Inflammatory macrophage (primary cell): Measurements from ENCODE around the gene TREH.
"Not testable (repeated sequence)": the region's sequence is repeated elsewhere in the genome, so short reads cannot be mapped to it uniquely, and the experiment has no call there.

ENCODE experiments used
- DNase-seq, 2 donors: peaks; one replicate each; pipeline ENCODE4 v3.0.0-alpha.2; 2020 to 2022

Gene TREH

GRCh38 chr11:118628432-118628831 lies 51.0 kb downstream of the TREH start:
- DNase-seq = no peak

GRCh38 chr11:118628031-118628430 lies 51.4 kb downstream of the TREH start:
- DNase-seq = no peak

GRCh38 chr11:118627566-118627965 lies 51.9 kb downstream of the TREH start:
- DNase-seq = no peak

GRCh38 chr11:118625976-118626375 lies 53.5 kb downstream of the TREH start:
- DNase-seq = no peak

- DNase-seq = no peak
Observed at GRCh38 chr11:118625036-118625690, 54.3 kb downstream of the TREH start.

GRCh38 chr11:118623269-118623655 lies 56.2 kb downstream of the TREH start:
- DNase-seq = no peak

- peak in 1 of 2 donors; percentile 42 for DNase-seq
Observed at GRCh38 chr11:118622376-118623268, 56.8 kb downstream of the TREH start.

- DNase-seq = no peak
Observed at GRCh38 chr11:118621784-118622375, 57.6 kb downstream of the TREH start.

- peak; percentile 43 to 54 for DNase-seq
Observed at GRCh38 chr11:118621071-118621783, 58.2 kb downstream of the TREH start.

- DNase-seq = peak in 1 of 2 donors; percentile 22
Observed at GRCh38 chr11:118620529-118621070, 58.9 kb downstream of the TREH start.

- peak; percentile 79 to 85 for DNase-seq
Observed at GRCh38 chr11:118619444-118620197, 59.8 kb downstream of the TREH start.

- DNase-seq = no peak
Observed at GRCh38 chr11:118618991-118619375, 60.5 kb downstream of the TREH start.

- DNase-seq = no peak
Observed at GRCh38 chr11:118618115-118618990, 61.1 kb downstream of the TREH start.

- no peak for DNase-seq
Observed at GRCh38 chr11:118615976-118616371, 63.5 kb downstream of the TREH start.

GRCh38 chr11:118615282-118615975 lies 64.0 kb downstream of the TREH start:
- DNase-seq = no peak

- DNase-seq = no peak
Observed at GRCh38 chr11:118614511-118614910, 64.9 kb downstream of the TREH start.

GRCh38 chr11:118612378-118612777 lies 67.1 kb downstream of the TREH start:
- no peak for DNase-seq

- not testable (repeated sequence) for DNase-seq
Observed at GRCh38 chr11:118611433-118611795, 68.0 kb downstream of the TREH start.

GRCh38 chr11:118610773-118611432 lies 68.5 kb downstream of the TREH start:
- peak; percentile 43 to 66 for DNase-seq
